ENCODE data around the gene LOXHD1.

GRCh38 chr18:46646468-46646867 is 10.6 kb downstream of the LOXHD1 start:
- TF ChIP-seq, protein P1, sequence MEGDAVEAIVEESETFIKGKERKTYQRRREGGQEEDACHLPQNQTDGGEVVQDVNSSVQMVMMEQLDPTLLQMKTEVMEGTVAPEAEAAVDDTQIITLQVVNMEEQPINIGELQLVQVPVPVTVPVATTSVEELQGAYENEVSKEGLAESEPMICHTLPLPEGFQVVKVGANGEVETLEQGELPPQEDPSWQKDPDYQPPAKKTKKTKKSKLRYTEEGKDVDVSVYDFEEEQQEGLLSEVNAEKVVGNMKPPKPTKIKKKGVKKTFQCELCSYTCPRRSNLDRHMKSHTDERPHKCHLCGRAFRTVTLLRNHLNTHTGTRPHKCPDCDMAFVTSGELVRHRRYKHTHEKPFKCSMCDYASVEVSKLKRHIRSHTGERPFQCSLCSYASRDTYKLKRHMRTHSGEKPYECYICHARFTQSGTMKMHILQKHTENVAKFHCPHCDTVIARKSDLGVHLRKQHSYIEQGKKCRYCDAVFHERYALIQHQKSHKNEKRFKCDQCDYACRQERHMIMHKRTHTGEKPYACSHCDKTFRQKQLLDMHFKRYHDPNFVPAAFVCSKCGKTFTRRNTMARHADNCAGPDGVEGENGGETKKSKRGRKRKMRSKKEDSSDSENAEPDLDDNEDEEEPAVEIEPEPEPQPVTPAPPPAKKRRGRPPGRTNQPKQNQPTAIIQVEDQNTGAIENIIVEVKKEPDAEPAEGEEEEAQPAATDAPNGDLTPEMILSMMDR (IDR thresholded peaks at IDR 0.05 in 4 of 5, conservative IDR thresholded peaks at IDR 0.05 in 1 of 5): no peak
- TF ChIP-seq POLR2A (IDR thresholded peaks at IDR 0.05): no peak

Measured in gastrocnemius medialis (tissue), 4 donors.